ENCODE results near the gene ZBTB48.

ZBTB48 gene

GRCh38 chr1:6614019-6614928 lies 34.5 kb downstream of the ZBTB48 start:
- DNase-seq, result peak; percentile 50

GRCh38 chr1:6614929-6615785 lies 35.4 kb downstream of the ZBTB48 start:
- DNase-seq, result no peak

GRCh38 chr1:6619045-6619444 lies 39.3 kb downstream of the ZBTB48 start:
- no peak for DNase-seq

DNA sequence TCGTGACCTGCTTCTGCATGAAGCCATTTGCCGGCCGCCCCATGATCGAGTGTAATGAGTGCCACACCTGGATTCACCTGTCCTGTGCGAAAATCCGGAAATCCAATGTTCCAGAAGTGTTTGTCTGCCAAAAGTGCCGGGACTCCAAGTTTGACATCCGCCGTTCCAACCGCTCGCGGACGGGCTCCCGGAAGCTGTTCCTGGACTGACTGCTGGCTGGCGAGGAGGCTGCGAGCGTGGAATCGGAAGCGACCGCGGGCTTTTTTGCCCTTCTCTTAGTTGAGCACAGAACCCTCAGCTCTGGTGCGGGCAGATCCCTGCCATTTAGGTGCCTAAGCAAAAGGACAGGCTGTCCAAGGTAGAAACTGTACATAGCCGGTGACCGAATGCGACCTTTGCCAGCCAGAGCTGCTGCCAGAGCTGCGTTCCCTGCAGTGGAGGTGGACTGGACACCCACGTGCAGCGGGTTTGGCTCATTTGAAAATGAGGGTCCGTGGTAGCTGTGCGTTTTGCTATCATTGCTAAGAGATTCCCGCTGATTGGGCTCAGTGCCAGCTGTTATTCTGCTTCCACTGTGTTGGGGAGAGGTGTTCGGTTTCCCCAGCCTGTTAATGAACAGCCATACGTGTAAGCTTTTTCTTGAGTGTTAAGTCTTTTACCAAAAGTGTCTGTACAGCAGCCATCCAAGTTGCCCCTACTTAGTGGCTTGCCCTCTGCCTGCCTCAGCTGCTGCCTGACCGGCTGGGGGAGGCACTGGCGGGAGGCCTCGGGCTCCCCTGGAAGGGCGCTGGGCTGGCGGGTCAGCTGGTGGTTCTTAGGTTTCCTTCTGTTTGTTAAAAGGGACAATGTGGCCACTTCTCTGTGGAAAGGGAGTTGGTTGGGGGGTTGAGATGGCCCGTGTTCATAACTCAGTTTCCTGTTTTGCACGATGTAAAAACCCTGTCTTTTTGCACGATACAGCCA lies 41.9 kb downstream of the ZBTB48 start:
- DNase-seq, result no peak

- DNase-seq, result no peak
These were observed 42.8 kb downstream of the ZBTB48 start for GRCh38 chr1:6622396-6623152.

- DNase-seq, result no peak
These were observed 43.6 kb downstream of the ZBTB48 start for GRCh38 chr1:6623269-6623965.

DNA sequence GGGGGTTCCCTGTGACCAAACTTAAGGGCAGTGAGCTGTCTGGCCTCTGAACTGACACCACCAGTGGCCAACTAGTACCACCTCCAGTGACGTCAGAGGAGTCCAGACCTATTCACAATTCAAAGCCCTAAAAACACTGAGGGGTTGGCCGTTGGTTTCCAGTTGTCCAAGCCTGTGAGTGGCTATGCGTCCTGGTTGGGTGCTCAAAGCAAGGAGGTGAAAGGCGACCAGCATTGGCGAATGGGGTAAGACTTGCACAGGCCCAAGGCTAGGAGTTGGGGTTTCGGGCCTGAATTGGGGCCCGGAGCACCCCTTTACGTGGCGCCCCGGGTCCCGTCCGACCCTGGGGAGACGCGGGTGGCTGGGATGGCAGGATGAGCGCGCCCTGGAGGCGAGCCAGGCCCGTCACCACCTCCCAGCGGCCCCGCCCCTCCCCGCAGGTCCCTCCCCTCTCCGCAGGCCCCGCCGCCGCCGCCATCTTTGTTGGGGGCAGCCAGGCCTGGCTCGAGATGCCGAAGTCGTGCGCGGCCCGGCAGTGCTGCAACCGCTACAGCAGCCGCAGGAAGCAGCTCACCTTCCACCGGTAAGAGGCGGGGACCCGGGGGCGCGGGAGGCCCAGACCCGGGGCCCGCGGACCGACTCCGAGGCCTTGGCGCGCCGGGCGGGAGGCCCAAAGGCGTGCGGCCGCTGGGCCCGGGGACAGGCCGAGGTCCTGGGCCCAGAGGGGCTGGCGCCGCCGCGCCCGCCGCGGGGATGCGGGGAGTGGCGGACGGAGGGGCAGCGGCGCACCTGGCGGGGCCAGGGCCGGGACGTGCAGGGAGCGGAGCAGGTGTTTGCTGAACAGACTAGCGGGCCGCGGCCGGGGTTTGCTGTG lies 45.2 kb downstream of the ZBTB48 start, which contains the start of gene THAP3:
TSS of gene THAP3 (plus strand) at position 159 of the 874 bp plus-strand sequence. CDS start at position 510, 351 bp downstream.
- DNase-seq, result peak; percentile 93

DNA sequence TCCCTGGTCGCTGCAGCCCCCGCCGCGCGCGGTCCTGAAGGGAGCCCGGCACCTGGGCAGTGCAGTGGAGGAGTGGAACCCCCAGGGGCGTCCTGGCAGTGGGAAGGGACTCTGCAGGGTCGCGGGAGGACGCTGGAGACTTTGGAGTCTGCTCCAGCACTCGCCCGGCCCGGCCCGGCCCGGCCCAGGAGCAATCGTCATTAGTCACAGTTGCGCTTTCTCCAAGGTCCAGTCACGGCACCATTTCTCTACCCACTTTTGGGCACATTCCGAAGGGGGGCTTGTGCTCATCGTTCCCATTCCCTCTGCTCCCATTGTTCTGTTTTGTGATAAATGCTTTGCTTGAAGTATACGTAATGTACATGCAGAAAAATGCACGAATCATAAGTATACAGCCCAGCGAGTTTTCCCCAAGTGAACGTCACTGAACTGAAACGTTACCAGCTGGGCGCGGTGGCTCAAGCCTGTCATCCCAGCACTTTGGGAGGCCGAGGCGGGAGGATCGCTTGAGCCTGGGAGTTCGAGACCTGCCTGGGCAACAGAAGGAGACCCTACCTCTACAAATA lies 45.9 kb downstream of the ZBTB48 start:
- no peak for DNase-seq

DNA sequence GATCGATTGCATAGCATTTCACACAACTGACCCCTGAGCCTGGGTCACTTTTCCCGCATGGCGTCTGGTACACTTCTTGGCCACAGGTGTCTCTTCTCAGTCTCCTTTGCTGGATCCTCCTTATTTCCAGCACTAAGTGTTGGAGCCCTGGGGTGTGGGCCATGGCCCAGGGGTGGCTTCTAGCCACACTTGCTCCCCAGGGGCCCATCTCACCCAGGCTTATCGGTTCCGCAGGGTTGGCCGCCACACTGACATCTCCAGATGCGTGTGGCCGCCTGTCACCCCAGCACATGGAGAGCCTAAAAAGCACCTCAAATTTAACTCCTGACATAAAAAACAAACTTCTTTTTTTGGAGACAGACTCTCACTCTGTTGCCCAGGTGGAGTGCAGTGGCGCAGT lies 47.2 kb downstream of the ZBTB48 start:
- DNase-seq, result no peak

DNA sequence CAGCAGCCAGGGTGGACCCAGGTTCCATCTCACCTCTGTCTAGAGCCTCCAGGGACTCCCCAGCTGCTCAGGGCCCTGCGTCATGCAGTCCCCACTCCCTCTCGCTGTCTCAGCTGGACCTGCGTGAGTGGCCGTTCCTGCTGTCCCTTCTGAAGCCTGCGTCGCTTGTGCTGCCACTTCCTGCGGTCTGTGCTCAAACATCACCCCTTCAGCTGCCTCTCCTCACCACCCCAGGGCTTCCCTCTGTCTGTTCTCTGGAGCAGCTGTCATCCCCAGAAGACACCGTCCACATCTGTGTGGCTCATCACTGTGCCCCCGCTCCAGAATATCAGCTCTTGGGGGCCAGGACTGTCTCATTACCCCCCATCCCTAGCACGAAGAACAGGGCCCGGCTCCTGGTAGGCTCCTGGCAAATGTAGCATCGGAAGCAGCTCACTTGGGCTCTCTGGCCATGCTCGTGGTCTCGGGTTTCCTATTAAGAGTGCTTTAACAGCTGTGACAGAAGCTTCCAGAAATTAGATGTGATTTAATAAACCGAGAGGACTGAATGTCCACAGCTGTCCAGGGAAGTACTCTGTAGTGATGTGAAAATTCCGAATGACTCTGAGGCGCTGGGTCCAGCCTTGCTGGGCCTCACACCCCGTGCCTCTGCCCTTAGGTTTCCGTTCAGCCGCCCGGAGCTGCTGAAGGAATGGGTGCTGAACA lies 48.2 kb downstream of the ZBTB48 start:
- no peak for DNase-seq

DNA sequence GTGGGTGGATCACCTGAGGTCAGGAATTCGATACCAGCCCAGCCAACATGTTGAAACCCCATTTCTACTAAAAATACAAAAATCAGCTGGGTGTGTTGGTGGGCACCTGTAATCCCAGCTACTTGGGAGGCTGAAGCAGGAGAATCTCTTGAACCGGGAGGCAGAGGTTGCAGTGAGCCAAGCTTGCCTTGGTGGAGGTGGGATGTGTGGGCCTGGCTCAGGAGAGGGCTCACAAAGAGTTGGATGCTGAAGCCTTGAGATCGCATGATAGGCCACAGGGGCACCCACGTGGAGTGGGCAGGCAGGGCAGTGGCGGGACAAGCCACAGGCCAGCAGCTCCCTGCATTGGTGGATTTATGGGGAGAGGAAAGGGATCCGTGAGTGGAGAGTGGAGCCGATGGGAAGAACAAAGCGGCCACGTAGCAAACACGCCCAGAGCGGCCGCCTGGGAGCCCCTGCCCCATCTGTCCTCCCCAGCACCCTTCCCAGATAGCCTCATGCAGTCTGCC lies 49.2 kb downstream of the ZBTB48 start:
- no peak for DNase-seq

DNA sequence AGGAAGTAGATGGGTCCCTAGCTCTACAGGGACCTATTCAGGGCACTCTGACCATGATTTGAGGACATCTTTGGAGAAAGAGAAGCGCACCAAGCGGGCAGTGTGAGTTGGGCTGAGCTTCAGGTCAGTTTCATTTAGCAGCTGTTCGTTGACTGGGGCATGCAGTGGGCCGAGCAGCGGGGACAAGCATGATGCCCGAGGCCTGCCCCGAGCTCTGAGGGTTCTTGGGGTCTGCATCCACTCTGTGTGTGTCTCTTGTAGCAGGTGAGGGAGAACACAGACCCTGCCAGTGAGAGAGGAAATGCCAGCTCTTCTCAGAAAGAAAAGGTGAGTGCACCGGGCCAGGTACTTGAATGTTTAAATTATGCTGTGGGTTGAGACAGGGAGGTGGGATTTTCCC lies 50.2 kb downstream of the ZBTB48 start:
- DNase-seq, result no peak

- no peak for DNase-seq
These were observed 51.3 kb downstream of the ZBTB48 start for GRCh38 chr1:6631058-6631457.

- no peak for DNase-seq
These were observed 53.1 kb downstream of the ZBTB48 start for GRCh38 chr1:6632588-6633514.

GRCh38 chr1:6634371-6635052 lies 54.7 kb downstream of the ZBTB48 start:
- DNase-seq, result peak; percentile 22

DNA sequence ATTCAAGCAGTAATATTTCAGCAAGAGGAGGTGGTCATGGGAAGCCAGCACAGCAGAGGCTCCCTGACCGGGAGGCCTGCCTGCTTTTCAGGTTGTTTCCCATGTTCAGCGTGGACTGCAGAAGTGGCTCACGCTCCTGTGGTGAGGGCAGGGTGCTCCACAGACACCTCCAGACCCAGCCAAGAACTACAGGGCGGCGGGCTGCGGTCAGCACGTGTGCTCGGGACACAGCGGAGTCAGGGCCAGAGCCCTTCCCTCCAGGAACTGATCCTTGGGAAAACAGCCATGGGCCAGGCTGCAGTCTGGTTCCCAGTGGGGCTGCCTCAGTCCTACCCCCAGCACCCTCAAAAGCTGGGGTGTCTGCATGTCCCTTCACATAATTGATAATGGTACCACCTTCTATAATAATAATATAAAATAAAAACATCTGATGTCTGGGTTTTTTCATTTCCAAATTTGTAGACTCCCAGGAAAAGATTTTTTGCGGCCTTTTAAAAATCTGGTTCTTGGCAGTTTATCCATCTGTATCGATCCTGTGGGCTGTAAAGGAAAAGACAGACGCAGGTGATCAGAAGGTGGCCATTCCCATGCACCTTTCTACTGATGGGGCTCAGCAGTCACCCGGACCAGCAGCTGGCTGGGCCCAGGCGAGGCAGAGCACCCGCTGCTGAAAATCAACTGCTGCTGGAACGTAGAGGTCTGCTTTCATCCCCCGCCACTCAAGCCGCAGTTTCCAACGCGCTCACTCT lies 55.5 kb downstream of the ZBTB48 start:
- DNase-seq, result no peak

All from NCI-H510A (cell line).